Osteocyte (in vitro differentiated cells): ENCODE results near the gene ADPRH. TPM values are rescaled to one million over a fixed set of nuclear protein-coding genes. Genes with fewer than 3 reads are reported as not detected.

Source experiments
- DNase-seq: peaks from one replicate; pipeline ENCODE4 v3.0.0; 2021; ENCODE audit warnings: mixed read lengths; ENCODE audit not compliant: unreplicated experiment; ENCODE audit errors: extremely low spot score
- H3K27ac Mint-ChIP-seq: one replicate; pipeline ENCODE4 v1.8.0; 2021; ENCODE audit warnings: mild to moderate bottlenecking, mixed read lengths; ENCODE audit not compliant: unreplicated experiment
- H3K27me3 Mint-ChIP-seq: one replicate; pipeline ENCODE4 v1.8.0; 2021; ENCODE audit warnings: mixed read lengths; ENCODE audit not compliant: unreplicated experiment
- H3K36me3 Mint-ChIP-seq: one replicate; pipeline ENCODE4 v1.8.0; 2021; ENCODE audit warnings: mixed read lengths; ENCODE audit not compliant: unreplicated experiment
- H3K4me1 Mint-ChIP-seq: one replicate; pipeline ENCODE4 v1.8.0; 2021; ENCODE audit warnings: mixed read lengths; ENCODE audit not compliant: unreplicated experiment
- H3K4me3 Mint-ChIP-seq: one replicate; pipeline ENCODE4 v1.8.0; 2021; ENCODE audit warnings: mild to moderate bottlenecking, moderate library complexity, mixed read lengths; ENCODE audit not compliant: unreplicated experiment
- H3K9me3 Mint-ChIP-seq: one replicate; pipeline ENCODE4 v1.8.0; 2021; ENCODE audit warnings: mixed read lengths; ENCODE audit not compliant: unreplicated experiment
- total RNA-seq: library from RNA; stranded (reverse); gene quantifications from 2 replicates; pipeline ENCODE4 v1.2.1, GENCODE V29; 2021
- TF ChIP-seq, protein P1 (sequence below): fragments of 200-600 bp; sonication (generic); IDR thresholded peaks from 2 replicates; pipeline ENCODE4 v1.5.0; 2021; ENCODE audit warnings: antibody characterized with exemption, mild to moderate bottlenecking, moderate library complexity

ADPRH gene
- total RNA-seq, 1 donor from 2014 or later, result 1.9 TPM

- peaks cover 30% of the 10 kb centered on the region for H3K4me1 Mint-ChIP-seq
- H3K9me3 Mint-ChIP-seq, result no peaks in the 10 kb centered on the region
- H3K4me3 Mint-ChIP-seq, result no peak overlapping the region
- no peak overlapping the region for H3K27ac Mint-ChIP-seq
- H3K36me3 Mint-ChIP-seq, result no peaks in the 10 kb centered on the region
- DNase-seq, result no peak
- peaks cover 6% of the 10 kb centered on the region for H3K27me3 Mint-ChIP-seq
- TF ChIP-seq, protein P1, sequence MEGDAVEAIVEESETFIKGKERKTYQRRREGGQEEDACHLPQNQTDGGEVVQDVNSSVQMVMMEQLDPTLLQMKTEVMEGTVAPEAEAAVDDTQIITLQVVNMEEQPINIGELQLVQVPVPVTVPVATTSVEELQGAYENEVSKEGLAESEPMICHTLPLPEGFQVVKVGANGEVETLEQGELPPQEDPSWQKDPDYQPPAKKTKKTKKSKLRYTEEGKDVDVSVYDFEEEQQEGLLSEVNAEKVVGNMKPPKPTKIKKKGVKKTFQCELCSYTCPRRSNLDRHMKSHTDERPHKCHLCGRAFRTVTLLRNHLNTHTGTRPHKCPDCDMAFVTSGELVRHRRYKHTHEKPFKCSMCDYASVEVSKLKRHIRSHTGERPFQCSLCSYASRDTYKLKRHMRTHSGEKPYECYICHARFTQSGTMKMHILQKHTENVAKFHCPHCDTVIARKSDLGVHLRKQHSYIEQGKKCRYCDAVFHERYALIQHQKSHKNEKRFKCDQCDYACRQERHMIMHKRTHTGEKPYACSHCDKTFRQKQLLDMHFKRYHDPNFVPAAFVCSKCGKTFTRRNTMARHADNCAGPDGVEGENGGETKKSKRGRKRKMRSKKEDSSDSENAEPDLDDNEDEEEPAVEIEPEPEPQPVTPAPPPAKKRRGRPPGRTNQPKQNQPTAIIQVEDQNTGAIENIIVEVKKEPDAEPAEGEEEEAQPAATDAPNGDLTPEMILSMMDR, result no peak
Measured at GRCh38 chr3:119599558-119600174, 20.4 kb downstream of the ADPRH start.

GRCh38 chr3:119600732-119601131, 21.4 kb downstream of the ADPRH start:
- TF ChIP-seq, protein P1, result no peak
- Mint-ChIP-seq H3K4me1 (peaks cover 27% of the 10 kb centered on the region), H3K27me3 (peaks cover 7% of the 10 kb centered on the region)

GRCh38 chr3:119601154-119601553, 21.9 kb downstream of the ADPRH start:
- TF ChIP-seq, protein P1, result no peak
- Mint-ChIP-seq H3K4me1 (peaks cover 23% of the 10 kb centered on the region), H3K36me3 (no peaks in the 10 kb centered on the region), H3K27ac (no peak overlapping the region), H3K4me3 (no peak overlapping the region), H3K9me3 (no peaks in the 10 kb centered on the region), H3K27me3 (peaks cover 9% of the 10 kb centered on the region)
- DNase-seq, result no peak

More at GRCh38 chr3:119600732-119601131, 21.4 kb downstream of the ADPRH start:
- no peak overlapping the region for H3K27ac Mint-ChIP-seq
- DNase-seq, result no peak
- H3K9me3 Mint-ChIP-seq, result no peaks in the 10 kb centered on the region
- no peaks in the 10 kb centered on the region for H3K36me3 Mint-ChIP-seq
- no peak overlapping the region for H3K4me3 Mint-ChIP-seq

DNA sequence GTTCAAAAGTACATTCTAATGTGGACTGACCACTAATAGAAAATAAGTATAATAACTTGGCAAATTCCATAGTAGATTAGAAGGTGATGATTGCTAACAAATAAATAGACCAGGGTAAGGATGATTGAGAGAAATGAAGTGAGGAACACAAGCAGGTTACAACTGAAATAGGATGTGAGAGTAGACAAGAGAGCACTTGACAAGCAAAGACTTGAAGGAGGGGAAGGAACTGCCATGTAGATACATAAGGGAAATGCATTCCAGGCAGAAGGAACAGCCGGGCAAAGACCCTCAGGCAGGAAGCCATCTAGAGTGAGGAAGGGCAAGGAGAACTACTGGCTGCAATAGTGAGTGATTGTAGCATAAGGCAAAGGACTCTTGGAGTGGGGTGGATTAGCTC, 23.4 kb downstream of the ADPRH start:
- no peak overlapping the region for H3K27ac Mint-ChIP-seq
- H3K4me3 Mint-ChIP-seq, result no peak overlapping the region
- no peaks in the 10 kb centered on the region for H3K9me3 Mint-ChIP-seq
- TF ChIP-seq, protein P1, result no peak
- peaks cover 13% of the 10 kb centered on the region for H3K4me1 Mint-ChIP-seq
- H3K27me3 Mint-ChIP-seq, result peaks cover 17% of the 10 kb centered on the region
- H3K36me3 Mint-ChIP-seq, result no peaks in the 10 kb centered on the region
- no peak for DNase-seq

DNA sequence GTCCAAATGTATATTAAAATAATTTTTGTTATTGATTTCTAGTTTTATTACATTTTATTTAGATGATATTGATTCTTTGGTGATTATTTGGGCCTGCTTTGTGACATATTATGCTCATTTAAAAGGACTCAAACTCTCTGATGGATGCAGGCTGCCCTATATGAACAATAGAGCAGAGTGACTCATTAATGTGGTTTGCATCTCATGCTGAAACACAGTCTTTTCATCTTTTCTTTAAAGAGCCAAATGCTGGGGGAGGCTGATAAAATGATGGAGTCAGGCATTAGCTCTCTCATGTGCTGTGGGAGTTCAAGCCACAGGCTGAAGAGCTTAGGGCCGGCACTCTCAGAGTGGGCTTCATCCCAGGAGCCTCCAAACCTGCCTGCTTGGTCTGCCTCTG, 25.6 kb downstream of the ADPRH start:
- Mint-ChIP-seq H3K27me3 (peaks cover 33% of the 10 kb centered on the region), H3K27ac (no peak overlapping the region), H3K36me3 (no peaks in the 10 kb centered on the region), H3K4me1 (no peaks in the 10 kb centered on the region), H3K9me3 (no peaks in the 10 kb centered on the region), H3K4me3 (no peak overlapping the region)
- no peak for DNase-seq
- TF ChIP-seq, protein P1, result no peak
